GM18511 (cell line): ENCODE results near the gene CCL2.
A peak's percentile ranks its signal among the peaks of the same experiment; 100 is the strongest.

Experiments
- ATAC-seq: cut with Tn5 transposase; IDR thresholded peaks from one replicate; pipeline ENCODE4 v1.9.1; 2021; ENCODE audit warnings: mild to moderate bottlenecking, moderate library complexity; ENCODE audit not compliant: unreplicated experiment

CCL2 gene

DNA sequence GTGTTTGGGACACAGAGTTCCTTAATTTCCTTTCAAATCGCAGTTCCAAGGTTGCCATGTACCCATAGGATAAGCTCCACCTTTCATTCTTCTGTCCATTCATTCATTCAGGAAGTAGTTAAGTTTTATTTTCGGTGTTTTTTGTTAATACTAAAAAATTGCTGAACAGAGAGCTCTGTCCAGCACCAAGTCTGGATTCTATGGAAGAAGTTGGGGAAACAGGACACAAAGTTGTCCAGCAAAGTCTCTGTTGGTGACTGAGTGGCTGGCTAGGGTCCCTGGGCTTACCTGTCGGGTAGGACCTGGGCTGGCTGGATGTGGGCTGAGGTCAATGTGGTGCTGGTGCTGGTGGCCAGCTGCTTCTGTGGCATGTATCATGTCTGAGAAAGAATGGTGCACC lies 17.6 kb upstream of the CCL2 start:
- no peak for ATAC-seq

DNA sequence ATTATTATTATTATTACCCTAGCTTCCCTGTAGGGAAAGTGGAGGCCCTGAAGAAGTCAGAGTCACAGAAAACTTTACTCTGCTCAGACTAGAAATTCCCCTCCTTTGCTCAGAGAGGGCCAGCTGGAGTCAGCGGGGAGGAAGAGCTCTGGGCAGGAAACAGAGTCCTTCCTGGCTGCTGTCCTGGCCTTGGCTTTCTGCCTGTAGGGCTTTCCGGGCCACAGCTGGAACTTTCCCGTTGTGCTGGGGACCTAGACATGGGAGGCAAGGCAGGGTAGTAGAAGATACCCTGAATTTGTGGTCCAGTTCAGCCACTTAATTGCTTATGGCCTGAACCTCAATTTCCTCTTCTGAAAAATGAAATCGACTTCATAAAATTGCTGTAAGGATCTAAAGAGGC lies 14.0 kb upstream of the CCL2 start:
- no peak for ATAC-seq

DNA sequence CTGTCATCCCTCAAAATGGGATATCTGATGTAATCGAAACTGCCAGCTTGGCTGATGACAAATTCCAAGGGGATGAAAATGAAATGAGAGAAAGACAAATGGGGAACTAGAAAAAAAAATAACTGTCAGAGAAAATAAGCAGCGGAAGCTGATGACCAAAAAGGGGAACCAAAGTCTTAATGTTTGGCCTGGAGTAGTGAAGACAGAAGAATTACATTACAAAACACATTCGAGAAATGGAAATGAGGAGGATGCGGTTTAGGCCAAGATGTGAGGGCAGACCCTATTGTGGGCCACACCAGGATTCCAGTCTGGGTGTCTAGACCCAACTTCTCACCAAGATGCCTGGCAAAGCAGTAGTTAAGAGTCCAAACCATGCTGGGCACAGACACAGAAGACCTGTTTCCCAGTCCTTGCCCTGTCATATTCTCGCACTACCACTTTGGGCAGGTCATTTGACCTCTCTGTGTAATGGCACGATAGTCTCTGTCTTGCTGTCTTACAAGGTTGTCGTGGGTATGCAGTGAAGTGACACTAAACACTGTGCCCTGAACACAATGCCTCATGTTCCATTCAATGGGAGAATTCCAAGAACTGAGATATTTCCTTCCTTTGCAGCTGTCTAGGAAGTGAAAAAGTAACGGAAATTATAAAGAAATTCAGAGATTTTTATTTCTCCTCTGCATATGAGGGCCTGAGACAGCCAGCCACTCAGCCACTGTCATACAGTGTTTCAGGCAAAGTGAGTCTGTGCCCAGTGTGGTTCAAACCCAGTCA lies 12.3 kb upstream of the CCL2 start:
- no peak for ATAC-seq

DNA sequence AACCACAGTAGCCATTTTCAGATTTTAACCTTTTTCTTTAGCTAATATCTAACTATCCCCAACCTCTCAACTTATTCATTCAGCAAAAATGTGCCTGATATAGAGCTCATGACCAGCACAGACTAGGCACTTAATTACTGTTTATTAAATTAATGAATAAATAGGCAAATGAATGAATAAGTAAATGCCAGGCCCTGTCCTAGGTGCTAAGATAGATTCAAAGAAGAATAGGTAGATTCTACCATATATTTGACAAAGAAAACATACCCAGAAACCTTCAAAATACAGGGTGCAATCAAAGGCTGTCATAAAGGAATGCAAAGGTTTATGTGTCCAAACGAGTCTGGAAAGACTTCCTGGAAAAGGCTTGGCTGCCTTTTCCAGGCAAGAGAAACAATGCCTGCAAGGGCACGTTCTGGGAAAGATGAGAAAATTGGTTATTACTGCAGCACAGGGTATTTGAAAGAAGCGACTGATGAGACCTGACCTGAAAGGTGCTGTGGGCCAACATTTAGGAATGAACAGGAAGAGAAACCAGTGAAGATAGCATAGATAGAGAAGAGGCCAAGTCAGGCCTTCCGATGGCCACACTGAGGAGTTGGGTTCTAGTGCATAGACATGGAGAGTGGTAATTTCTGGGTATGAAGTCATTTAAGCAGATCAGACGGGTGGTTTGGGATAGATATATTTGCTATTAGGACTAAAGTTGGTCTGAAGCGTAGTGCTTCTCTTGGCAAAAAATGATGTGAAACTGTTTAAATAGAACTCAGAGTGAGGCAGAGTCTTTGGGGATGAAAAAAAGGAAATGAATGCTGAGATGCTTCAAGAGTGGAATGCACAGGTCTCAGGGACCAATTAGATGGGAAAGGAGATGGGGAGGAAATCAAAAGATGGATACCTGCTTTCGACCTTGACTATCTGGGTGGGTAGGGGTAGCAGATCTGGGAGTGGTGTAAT lies 11.4 kb upstream of the CCL2 start:
- no peak for ATAC-seq

DNA sequence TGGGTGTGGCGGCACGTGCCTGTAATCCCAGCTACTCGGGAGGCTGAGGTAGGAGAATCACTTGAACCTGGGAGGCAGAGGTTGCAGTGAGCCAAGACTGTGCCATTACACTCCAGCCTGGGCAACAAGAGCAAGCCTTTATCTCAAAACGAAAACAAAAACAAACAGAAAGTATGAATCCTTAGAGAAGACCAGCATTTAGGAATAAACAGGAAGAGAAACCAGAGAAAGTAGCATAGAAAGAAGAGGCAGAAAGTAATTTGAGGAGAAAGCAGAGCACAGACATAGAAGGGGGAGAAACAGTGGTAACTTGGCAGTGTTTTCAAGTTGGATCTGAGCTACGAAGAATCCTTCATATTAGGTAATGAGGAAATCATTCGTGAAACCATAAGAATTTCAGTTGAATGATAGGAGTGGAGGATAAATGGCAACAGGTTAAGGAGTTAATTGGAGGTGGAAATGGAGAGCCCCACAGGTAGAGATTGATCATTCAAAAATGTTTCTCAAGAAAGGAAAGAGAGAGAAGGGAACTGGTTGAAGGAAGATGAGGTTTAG lies 9.7 kb upstream of the CCL2 start:
- ATAC-seq, result no peak

DNA sequence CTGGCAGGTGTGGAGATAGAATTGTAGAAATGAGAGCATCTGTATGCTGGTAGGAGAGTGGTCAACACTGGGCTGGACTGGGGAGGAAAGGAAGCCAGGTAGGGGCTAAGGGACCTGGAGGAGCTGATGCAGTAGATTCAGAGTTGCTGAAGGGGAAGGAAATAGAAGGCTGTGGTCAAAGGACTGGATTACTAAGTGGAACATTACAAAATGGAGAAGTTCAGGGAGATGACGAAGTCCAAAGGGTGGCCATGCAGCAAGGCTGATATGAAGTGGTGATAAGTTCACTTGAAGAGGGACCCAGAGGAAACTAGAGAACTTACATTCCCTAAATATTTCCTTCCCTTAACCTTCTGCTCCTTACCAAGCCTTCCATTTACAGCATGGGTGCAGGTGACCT lies 8.6 kb upstream of the CCL2 start:
- ATAC-seq, result no peak

DNA sequence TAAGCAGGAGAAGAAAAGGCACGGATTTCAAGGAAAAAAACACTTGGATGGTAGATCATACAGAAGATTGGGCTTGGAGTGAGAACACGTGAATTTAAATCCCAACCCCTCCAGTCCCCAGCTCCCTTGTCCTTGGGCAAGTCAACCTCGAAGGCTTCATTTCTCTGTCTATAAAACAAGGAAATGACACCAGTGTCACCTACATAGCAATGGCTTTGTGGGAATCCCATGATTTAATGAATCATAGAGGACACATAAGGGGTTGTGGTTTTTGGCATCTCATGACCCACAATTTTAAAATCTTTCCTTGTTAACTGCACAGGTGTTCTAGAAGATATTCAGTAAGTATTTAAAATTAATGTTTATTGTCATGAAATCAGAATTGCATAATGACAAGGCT lies 8.2 kb upstream of the CCL2 start:
- ATAC-seq, result no peak

DNA sequence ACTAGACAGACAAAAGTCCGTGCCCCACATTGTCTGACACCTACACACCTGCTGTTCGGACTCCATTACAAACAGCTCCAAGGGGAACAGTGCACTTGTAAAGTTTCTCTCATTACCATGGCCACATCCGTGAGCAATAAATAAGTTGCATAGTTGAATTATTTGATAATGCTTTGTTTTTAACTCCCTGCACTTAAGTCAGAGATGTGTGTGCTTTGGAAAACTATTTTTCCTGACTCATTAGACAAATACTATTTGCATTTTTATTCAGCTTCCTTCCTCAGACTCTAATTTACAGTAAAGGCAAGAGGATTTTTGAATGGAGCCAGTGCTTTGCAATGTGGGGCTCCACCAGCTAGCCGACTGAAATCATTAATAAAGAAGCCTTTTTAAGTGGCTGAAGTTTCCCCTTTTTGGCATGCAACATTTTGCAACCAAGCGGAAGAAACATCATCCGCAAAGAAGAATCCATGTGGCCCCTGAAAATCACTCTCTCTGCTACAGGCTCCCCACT lies 6.5 kb upstream of the CCL2 start:
- no peak for ATAC-seq

DNA sequence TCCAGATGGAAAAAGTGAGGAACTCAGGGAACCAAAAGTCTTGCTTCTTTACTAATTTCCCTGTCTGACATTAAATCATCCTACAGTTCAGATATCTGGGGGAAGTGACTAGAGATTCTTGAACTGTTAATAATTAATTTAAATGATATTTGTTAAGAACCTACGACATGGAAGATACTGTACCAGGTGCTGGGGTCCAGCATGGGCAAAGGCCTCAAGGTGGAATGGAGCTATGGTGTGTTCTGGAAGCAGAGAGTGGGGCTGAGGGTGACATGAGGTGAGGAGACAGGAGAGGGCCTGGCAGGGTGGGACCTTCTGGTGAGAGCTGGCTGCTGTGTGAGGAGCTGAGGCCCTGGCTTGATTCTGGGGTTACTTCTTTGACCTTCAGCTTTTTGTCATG lies 6.0 kb upstream of the CCL2 start:
- ATAC-seq, result no peak

DNA sequence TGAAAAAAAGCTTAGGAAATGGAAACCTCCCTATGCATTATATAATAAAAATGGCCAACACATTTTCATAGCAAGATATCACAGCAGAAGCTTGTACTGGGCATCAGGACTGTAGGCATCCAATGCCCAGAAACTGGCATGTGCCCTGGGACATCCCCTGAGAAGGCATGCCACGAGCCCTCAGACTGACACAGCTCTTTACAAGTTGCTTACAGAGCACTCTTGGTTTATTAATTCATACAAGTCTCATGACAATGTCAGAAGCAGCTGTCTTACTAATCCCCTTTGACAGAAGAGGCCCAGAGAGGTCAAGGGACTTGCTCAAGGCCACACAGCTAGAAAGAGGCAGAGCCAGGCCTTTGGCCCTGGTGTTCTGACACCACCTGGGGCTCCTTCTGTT lies 5.6 kb upstream of the CCL2 start:
- no peak for ATAC-seq

DNA sequence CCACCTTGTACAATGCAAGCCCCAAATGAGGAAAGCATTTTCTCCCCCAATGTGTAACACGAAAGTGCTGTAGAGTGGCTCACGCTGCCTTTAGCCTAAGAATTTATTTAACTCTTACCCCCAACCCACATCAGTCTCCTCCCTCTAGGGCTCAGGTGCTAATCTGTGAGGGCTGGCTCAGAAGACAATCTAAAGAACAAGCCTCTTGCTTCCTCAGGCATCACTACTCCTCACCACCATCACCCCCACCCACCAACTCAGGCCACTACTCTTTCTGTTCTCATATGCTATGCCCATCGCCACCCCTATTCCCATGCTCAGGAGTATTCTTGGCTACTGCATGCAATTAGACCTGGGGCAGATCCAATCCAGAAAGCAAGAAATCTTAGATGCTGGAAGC lies 3.9 kb upstream of the CCL2 start:
- ATAC-seq, result no peak

- ATAC-seq, result peak; percentile 52
These were observed 3.0 kb upstream of the CCL2 start for GRCh38 chr17:34252095-34252443.

GRCh38 chr17:34252444-34253138 lies 2.5 kb upstream of the CCL2 start:
- no peak for ATAC-seq

DNA sequence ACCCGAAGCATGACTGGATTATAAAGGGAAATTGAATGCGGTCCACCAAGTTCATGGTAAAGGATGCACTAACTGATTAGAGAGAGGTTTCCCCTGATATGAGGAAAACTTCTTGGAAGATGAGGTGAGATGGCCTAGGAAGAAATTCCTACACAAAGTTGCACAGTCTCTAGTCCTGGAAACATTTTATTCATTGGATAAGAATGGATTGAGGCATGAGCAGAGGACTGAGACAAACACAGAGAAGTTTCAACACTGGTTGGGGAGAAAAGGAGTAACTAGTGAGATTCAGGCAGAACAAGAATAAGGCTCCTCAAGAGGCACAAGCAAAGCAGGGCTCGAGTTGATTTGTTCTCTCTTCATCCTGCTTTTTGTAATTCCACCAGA lies 2.0 kb upstream of the CCL2 start:
- ATAC-seq, result no peak

DNA sequence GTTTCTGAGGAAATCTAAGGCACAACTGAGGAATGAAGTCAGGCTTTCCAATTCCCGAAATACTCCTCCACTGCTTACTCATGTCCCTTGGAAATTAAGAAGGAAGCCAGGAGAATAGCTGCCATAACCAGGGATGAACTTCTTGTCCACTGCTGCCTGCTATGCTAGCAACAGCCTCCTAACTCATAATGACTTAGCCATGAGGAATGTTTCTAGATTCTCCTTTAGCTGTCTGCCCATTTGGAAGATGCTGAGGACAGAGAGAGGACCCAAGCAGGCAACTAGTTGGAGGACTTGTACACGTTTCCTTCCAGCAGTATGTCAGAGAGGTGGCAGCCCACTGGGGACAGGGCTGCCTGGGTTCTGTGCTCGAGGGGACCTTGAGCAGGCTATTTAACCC lies 939 bp upstream of the CCL2 start:
- ATAC-seq, result no peak

DNA sequence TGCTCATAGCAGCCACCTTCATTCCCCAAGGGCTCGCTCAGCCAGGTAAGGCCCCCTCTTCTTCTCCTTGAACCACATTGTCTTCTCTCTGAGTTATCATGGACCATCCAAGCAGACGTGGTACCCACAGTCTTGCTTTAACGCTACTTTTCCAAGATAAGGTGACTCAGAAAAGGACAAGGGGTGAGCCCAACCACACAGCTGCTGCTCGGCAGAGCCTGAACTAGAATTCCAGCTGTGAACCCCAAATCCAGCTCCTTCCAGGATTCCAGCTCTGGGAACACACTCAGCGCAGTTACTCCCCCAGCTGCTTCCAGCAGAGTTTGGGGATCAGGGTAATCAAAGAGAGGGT lies 272 bp downstream of the CCL2 start:
- no peak for ATAC-seq

DNA sequence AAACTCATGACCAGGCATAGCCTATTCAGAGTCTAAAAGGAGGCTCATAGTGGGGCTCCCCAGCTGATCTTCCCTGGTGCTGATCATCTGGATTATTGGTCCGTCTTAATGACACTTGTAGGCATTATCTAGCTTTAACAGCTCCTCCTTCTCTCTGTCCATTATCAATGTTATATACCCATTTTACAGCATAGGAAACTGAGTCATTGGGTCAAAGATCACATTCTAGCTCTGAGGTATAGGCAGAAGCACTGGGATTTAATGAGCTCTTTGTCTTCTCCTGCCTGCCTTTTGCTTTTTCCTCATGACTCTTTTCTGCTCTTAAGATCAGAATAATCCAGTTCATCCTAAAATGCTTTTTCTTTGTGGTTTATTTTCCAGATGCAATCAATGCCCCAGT lies 756 bp downstream of the CCL2 start:
- ATAC-seq, result no peak

- ATAC-seq, result no peak
These were observed 2.4 kb downstream of the CCL2 start for GRCh38 chr17:34257299-34257985.

DNA sequence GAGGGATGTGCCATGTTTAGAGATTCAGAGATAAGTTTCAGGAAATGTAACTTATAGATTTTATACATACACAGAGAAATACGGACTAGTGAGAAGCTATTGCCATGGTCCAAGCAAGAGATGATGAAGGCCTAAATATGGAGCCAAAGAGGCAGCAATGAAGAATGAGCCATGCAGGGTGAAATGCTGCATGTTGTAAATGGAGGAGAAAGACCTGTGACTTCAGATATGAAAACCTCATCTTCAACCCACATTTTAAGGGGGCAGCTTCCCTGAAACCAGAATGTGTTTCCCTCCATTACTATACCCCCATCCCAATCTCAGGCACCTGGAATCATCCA lies 2.9 kb downstream of the CCL2 start:
- no peak for ATAC-seq

- no peak for ATAC-seq
These were observed 4.1 kb downstream of the CCL2 start for GRCh38 chr17:34259146-34259545.

GRCh38 chr17:34260861-34261260 lies 5.8 kb downstream of the CCL2 start:
- ATAC-seq, result no peak
